Smooth muscle cell (in vitro differentiated cells): ENCODE data around the gene TOX2. TPM values are rescaled to one million over a fixed set of nuclear protein-coding genes. Genes with fewer than 3 reads are reported as not detected.

Source experiments
- DNase-seq: peaks from one replicate; lab custom pipeline; 2025; ENCODE audit not compliant: unreplicated experiment; lab: John Stamatoyannopoulos, UW
- H2AFZ ChIP-seq: fragments of 200-600 bp; sonication (generic); 2 replicates; pipeline ENCODE4 v1.6.0; 2016; ENCODE audit warnings: antibody characterized with exemption, low read depth, mild to moderate bottlenecking
- H3F3A ChIP-seq: fragments of 200-600 bp; sonication (generic); 2 replicates; pipeline ENCODE4 v1.6.0; 2017; ENCODE audit warnings: antibody characterized with exemption, low read depth
- H3K27ac ChIP-seq: fragments of 200-600 bp; sonication (generic); 2 replicates; pipeline ENCODE4 v1.5.1; 2016; ENCODE audit warnings: low read depth, mild to moderate bottlenecking
- H3K27me3 ChIP-seq: fragments of 200-600 bp; sonication (generic); 2 replicates; pipeline ENCODE4 v1.6.1; 2016; ENCODE audit warnings: low read depth, mild to moderate bottlenecking
- H3K36me3 ChIP-seq: fragments of 200-600 bp; sonication (generic); 2 replicates; pipeline ENCODE4 v1.5.1; 2016; ENCODE audit warnings: low read depth
- H3K4me1 ChIP-seq: fragments of 200-600 bp; sonication (generic); 2 replicates; pipeline ENCODE4 v1.5.1; 2016; ENCODE audit warnings: low read depth
- H3K4me2 ChIP-seq: fragments of 200-600 bp; sonication (generic); 2 replicates; pipeline ENCODE4 v1.6.0; 2016; ENCODE audit warnings: mild to moderate bottlenecking
- H3K4me3 ChIP-seq: fragments of 200-600 bp; sonication (generic); 2 replicates; pipeline ENCODE4 v1.5.1; 2016; ENCODE audit warnings: mild to moderate bottlenecking
- H3K79me2 ChIP-seq: fragments of 200-600 bp; sonication (generic); 2 replicates; pipeline ENCODE4 v1.6.0; 2016; ENCODE audit warnings: low read depth, mild to moderate bottlenecking
- H3K9ac ChIP-seq: fragments of 200-600 bp; sonication (generic); 2 replicates; pipeline ENCODE4 v1.6.0; 2016; ENCODE audit warnings: low read depth
- H3K9me3 ChIP-seq: fragments of 200-600 bp; sonication (generic); replicated peaks from 2 replicates; pipeline ENCODE4 v1.5.1; 2016; ENCODE audit warnings: low read depth
- H4K20me1 ChIP-seq: fragments of 200-600 bp; sonication (generic); 2 replicates; pipeline ENCODE4 v1.6.0; 2016; ENCODE audit warnings: low read depth
- WGBS: methylation state at CpG from one replicate; pipeline ENCODE4 v1.1.7; 2016; ENCODE audit warnings: low lambda C conversion rate; 5-methylcytosine and 5-hydroxymethylcytosine counted together
- polyA plus RNA-seq: library from polyadenylated mRNA; unstranded; fragments of >200 nt; fragmentation: Nextera tagmentation; extraction: Ambion mirVana; gene quantifications from 2 replicates; pipeline ENCODE4 v1.2.1, GENCODE V29; 2016
- total RNA-seq: library from RNA; depleted of rRNA; stranded (reverse); fragments of >200 nt; gene quantifications from 2 replicates; pipeline ENCODE4 v1.2.3, GENCODE V29; 2014
- TF ChIP-seq, protein P1 (sequence below): fragments of 200-600 bp; sonication (generic); IDR thresholded peaks from 2 replicates; pipeline ENCODE4 v1.5.1; 2017; ENCODE audit warnings: borderline replicate concordance, mild to moderate bottlenecking, antibody characterized with exemption; ENCODE audit not compliant: insufficient read depth, poor library complexity, severe bottlenecking

Gene TOX2
- total and polyA plus RNA-seq, 2 experiments from 2014 or later, result 1.1 to 3.8 TPM

DNA sequence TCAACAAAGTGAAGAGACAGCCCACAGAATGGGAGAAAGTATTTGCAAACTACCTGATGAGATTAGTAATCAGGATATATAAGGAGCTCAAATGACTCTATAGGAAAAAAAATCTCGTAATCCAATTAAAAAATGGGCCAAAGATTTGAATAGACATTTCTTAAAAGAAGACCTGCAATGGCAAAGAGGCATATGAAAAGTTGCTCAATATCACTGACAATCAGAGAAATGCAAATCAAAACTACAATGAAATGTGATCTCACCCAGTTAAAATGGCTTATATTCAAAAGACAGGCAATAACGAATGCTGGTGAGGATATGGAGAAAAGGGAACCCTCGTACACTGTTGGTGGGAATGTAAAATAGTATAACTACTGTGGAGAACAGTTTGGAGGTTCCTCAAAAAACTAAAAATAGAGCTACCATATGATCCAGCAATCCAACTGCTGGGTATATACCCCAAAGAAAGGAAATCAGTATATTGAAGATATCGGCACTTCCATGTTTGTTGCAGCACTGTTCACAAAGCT lies 65.0 kb downstream of the TOX2 start:
- Histone ChIP-seq H3K9ac (no peak overlapping the region), H3K4me3 (no peak overlapping the region), H2AFZ (no peak overlapping the region), H4K20me1 (no peaks in the 10 kb centered on the region), H3K9me3 (no peaks in the 10 kb centered on the region), H3K27ac (no peak overlapping the region), H3K36me3 (no peaks in the 10 kb centered on the region), H3K79me2 (no peaks in the 10 kb centered on the region), H3K4me1 (no peaks in the 10 kb centered on the region), H3F3A (no peaks in the 10 kb centered on the region), H3K27me3 (peaks cover 4% of the 10 kb centered on the region), H3K4me2 (no peak overlapping the region)
- WGBS, result 88% methylated on average over 4 of the region's 4 CpGs
- no peak for DNase-seq
- TF ChIP-seq, protein P1, sequence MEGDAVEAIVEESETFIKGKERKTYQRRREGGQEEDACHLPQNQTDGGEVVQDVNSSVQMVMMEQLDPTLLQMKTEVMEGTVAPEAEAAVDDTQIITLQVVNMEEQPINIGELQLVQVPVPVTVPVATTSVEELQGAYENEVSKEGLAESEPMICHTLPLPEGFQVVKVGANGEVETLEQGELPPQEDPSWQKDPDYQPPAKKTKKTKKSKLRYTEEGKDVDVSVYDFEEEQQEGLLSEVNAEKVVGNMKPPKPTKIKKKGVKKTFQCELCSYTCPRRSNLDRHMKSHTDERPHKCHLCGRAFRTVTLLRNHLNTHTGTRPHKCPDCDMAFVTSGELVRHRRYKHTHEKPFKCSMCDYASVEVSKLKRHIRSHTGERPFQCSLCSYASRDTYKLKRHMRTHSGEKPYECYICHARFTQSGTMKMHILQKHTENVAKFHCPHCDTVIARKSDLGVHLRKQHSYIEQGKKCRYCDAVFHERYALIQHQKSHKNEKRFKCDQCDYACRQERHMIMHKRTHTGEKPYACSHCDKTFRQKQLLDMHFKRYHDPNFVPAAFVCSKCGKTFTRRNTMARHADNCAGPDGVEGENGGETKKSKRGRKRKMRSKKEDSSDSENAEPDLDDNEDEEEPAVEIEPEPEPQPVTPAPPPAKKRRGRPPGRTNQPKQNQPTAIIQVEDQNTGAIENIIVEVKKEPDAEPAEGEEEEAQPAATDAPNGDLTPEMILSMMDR, result no peak

DNA sequence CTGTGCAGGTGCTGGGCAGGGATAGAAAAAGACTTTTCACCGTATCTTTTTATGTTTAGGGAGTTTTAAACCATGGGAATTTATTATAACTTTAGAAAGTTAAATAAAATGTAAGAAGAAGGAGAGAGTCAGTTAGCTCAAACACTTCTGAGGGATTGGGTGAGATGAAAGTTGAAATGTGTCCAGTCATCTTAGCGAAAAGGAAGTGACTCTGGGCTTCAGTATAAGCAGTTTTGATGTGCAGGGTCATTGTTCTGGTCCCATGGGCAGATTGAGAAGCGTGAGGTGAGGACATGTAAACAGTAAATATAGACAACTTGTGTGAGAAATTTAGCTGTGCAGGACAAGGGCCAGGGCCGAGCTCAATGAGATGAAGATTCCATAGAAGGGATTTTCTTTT lies 66.9 kb downstream of the TOX2 start:
- Histone ChIP-seq H3K27ac (no peak overlapping the region), H3K36me3 (no peaks in the 10 kb centered on the region), H3F3A (no peaks in the 10 kb centered on the region), H3K27me3 (peaks cover 4% of the 10 kb centered on the region), H2AFZ (no peak overlapping the region), H3K4me2 (no peak overlapping the region), H3K9ac (no peak overlapping the region), H3K9me3 (no peaks in the 10 kb centered on the region), H3K4me1 (no peaks in the 10 kb centered on the region), H3K79me2 (no peaks in the 10 kb centered on the region), H4K20me1 (no peaks in the 10 kb centered on the region), H3K4me3 (no peak overlapping the region)
- no peak for DNase-seq
- WGBS, result 98% methylated on average over 4 of the region's 4 CpGs
- TF ChIP-seq, protein P1, result no peak

DNA sequence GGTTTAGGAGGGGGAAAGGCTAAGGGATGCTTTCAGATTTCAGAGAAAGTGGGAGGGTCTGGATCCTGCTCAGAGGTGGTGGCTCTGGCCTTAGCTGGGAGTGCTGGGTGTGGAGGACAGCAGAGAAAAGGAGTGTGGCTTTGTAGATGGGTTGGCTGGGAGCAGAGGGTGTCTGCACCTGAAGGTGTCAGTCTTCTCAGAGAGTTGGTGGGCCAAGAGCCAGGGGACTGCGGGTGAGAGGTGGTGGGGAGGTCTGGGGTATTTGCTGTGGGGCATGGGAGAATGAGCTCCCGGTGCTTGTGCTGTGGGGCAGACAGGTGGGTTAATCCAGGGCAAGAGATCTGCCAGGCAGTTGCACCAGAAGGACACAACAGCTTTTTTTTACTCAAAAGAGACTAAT lies 67.4 kb downstream of the TOX2 start:
- Histone ChIP-seq H2AFZ (no peak overlapping the region), H4K20me1 (no peaks in the 10 kb centered on the region), H3K9me3 (no peaks in the 10 kb centered on the region), H3F3A (no peaks in the 10 kb centered on the region), H3K4me3 (no peak overlapping the region), H3K79me2 (no peaks in the 10 kb centered on the region), H3K27me3 (peaks cover 4% of the 10 kb centered on the region), H3K4me1 (no peaks in the 10 kb centered on the region), H3K27ac (no peak overlapping the region), H3K4me2 (no peak overlapping the region), H3K9ac (no peak overlapping the region), H3K36me3 (no peaks in the 10 kb centered on the region)
- no peak for DNase-seq
- TF ChIP-seq, protein P1, result no peak
- 88% methylated on average over 2 of the region's 2 CpGs for WGBS

GRCh38 chr20:43982886-43983285 lies 68.2 kb downstream of the TOX2 start:
- DNase-seq, result no peak
- Histone ChIP-seq H3K27ac (no peak overlapping the region), H3K4me3 (no peak overlapping the region), H3K79me2 (no peaks in the 10 kb centered on the region), H3F3A (no peaks in the 10 kb centered on the region), H3K27me3 (peaks cover 4% of the 10 kb centered on the region), H2AFZ (no peak overlapping the region), H3K9ac (no peak overlapping the region), H3K9me3 (no peaks in the 10 kb centered on the region), H3K36me3 (no peaks in the 10 kb centered on the region), H3K4me1 (no peaks in the 10 kb centered on the region), H3K4me2 (no peak overlapping the region), H4K20me1 (no peaks in the 10 kb centered on the region)
- 87% methylated on average over 5 of the region's 5 CpGs for WGBS
- TF ChIP-seq, protein P1, result no peak
